CD4-positive, CD25-positive, alpha-beta regulatory T cell (primary cell): ENCODE results near the gene MYOCOS. TPM values are rescaled to one million over a fixed set of nuclear protein-coding genes. Genes with fewer than 3 reads are reported as not detected.

ENCODE experiments used
- polyA plus RNA-seq, 4 donors: library from polyadenylated mRNA; unstranded; fragments of 300-500 nt; fragmentation: Illumina TruSeq; gene quantifications; one replicate each; pipeline ENCODE4 v1.2.3, GENCODE V29; 2021
- total RNA-seq: library from RNA; stranded (reverse); gene quantifications from one replicate; pipeline ENCODE4 v1.2.3, GENCODE V29; 2022

Gene MYOCOS
- total and polyA plus RNA-seq, 5 donors from 2014 or later, result not detected

Other genes starting within 250 kb of the MYOCOS start
- gene PRRC2C, start 136.7 kb upstream of the MYOCOS start, total RNA-seq, result 371 TPM
- gene PRRC2C, start 136.7 kb upstream of the MYOCOS start, polyA plus RNA-seq, result 10 to 100 TPM; 24.7 to 37.6 (median 34.1) TPM
- gene MYOC, start 30.4 kb downstream of the MYOCOS start, total RNA-seq, result not detected
- not detected for gene MYOC, start 30.4 kb downstream of the MYOCOS start, polyA plus RNA-seq
- gene VAMP4, start 119.8 kb downstream of the MYOCOS start, total RNA-seq, result 23.1 TPM
- 10 to 100 TPM; 16.1 to 25.3 (median 20.9) TPM for gene VAMP4, start 119.8 kb downstream of the MYOCOS start, polyA plus RNA-seq
- 17.5 TPM for gene METTL13, start 159.4 kb downstream of the MYOCOS start, total RNA-seq
- gene METTL13, start 159.4 kb downstream of the MYOCOS start, polyA plus RNA-seq, result 10 to 100 TPM; 24.2 to 38.4 (median 32.7) TPM
- gene DNM3, start 219.3 kb downstream of the MYOCOS start, total RNA-seq, result 5.5 TPM
- 1 to 10 TPM in 3 of 4 donors, under 1 TPM in 1; 0.76 to 1.9 (median 1.5) TPM for gene DNM3, start 219.3 kb downstream of the MYOCOS start, polyA plus RNA-seq